SK-N-MC (cell line): ENCODE data around the gene AFMID.
"Not testable (repeated sequence)": the region's sequence is repeated elsewhere in the genome, so short reads cannot be mapped to it uniquely, and the experiment has no call there.

Experiments
- EZH2 ChIP-seq: fragments of 200-600 bp; sonication (generic); IDR thresholded peaks from one replicate; pipeline ENCODE4 v1.6.1; 2017; ENCODE audit warnings: antibody characterized with exemption
- POLR2AphosphoS5 ChIP-seq: IDR thresholded peaks from 2 replicates; pipeline ENCODE4 v1.6.1; 2012; ENCODE audit warnings: mild to moderate bottlenecking, low read depth, low read length, borderline replicate concordance

GRCh38 chr17:78139861-78140168 lies 47.3 kb upstream of the AFMID start:
- not testable (repeated sequence) for TF ChIP-seq POLR2AphosphoS5, EZH2
